HCT116 (cell line): ENCODE measurements around the gene GPR39. TPM values are rescaled to one million over a fixed set of nuclear protein-coding genes. Genes with fewer than 3 reads are reported as not detected.

Experiments
- ATAC-seq: fragments of 200-7000 bp; cut with Tn5 transposase; 2 replicates; pipeline ENCODE4 v1.9.1; 2020; ENCODE audit warnings: mild to moderate bottlenecking, moderate library complexity
- BruUV-seq: library from RNA; stranded (reverse); fragments of 400-500 nt; replicated peaks from 2 replicates; lab custom pipeline; 2021; lab: Mats Ljungman, UMichigan
- CTCF ChIA-PET: fragments of 300-600 bp; sonication (Branson Sonifier 250); formaldehyde crosslinking; loops from one replicate; lab custom pipeline; 2021; ENCODE audit warnings: antibody characterized with exemption; lab: Charles Lee
- POLR2A ChIA-PET: fragments of 300-600, 350-600 bp; sonication (Branson Sonifier 250); formaldehyde crosslinking; loops from one replicate; lab custom pipeline; 2021; ENCODE audit warnings: antibody characterized with exemption; lab: Charles Lee
- RAD21 ChIA-PET, 2 experiments: fragments of 300-600 bp; sonication (Branson Sonifier 250); formaldehyde crosslinking; loops; one replicate each; lab custom pipeline; 2023; ENCODE audit warnings: low total read pairs in 2 of 2; ENCODE audit not compliant: uncharacterized antibody in 2 of 2, unreplicated experiment in 2 of 2, low non-redundant PET in 1 of 2; lab: Charles Lee
- DNase-seq: peaks from one replicate; pipeline ENCODE4 v3.0.0-alpha.2; 2010; ENCODE audit warnings: low read depth, low spot score
- H2AFZ ChIP-seq: fragments of 200-600 bp; shearing (Covaris generic), sonication (generic); 2 replicates; pipeline ENCODE4 v1.6.1; 2017; ENCODE audit warnings: low read depth, mixed run types, mixed read lengths, antibody characterized with exemption, low read length; ENCODE audit not compliant: poor library complexity, severe bottlenecking
- H3K27ac ChIP-seq: 2 replicates; pipeline ENCODE4 v1.5.1; 2012; ENCODE audit warnings: low read depth, low read length
- H3K27me3 ChIP-seq: fragments of 200-600 bp; sonication (generic); 2 replicates; pipeline ENCODE4 v1.6.1; 2016; ENCODE audit warnings: mixed run types, low read length, mixed read lengths; ENCODE audit not compliant: insufficient read depth
- H3K36me3 ChIP-seq, 2 experiments: fragments of 200-500 bp in 1 of 2; fragments of 200-600 bp in 1 of 2; sonication (Bioruptor generic) in 1 of 2; sonication (generic) in 1 of 2; 2 replicates each; pipeline versions ENCODE4 v1.5.1 to v1.6.1; 2014 to 2016; ENCODE audit warnings: low read length in 2 of 2, inconsistent platforms in 1 of 2, mixed read lengths in 1 of 2, mixed run types in 1 of 2; ENCODE audit not compliant: insufficient read depth in 2 of 2, control insufficient read depth in 1 of 2
- H3K4me1 ChIP-seq, 2 experiments: fragments of 200-600 bp in 1 of 2; sonication (generic) in 1 of 2; 2 replicates each; pipeline versions ENCODE4 v1.5.1 to v1.6.1; 2012 to 2017; ENCODE audit warnings: low read length in 2 of 2, inconsistent platforms in 1 of 2, mild to moderate bottlenecking in 1 of 2, mixed read lengths in 1 of 2, mixed run types in 1 of 2, moderate library complexity in 1 of 2; ENCODE audit not compliant: insufficient read depth in 2 of 2, control insufficient read depth in 1 of 2
- H3K4me2 ChIP-seq: fragments of 200-600 bp; sonication (generic); 2 replicates; pipeline ENCODE4 v1.6.1; 2017; ENCODE audit warnings: mixed run types, low read length, mixed read lengths
- H3K4me3 ChIP-seq, 2 experiments: fragments of 200-600 bp in 1 of 2; sonication (generic) in 1 of 2; replicated peaks in 1 of 2; 2 replicates each; pipeline ENCODE4 v1.5.1; 2011 to 2016; ENCODE audit warnings: low read length in 2 of 2, control low read depth in 1 of 2, low read depth in 1 of 2, mild to moderate bottlenecking in 1 of 2, mixed read lengths in 1 of 2, mixed run types in 1 of 2
- H3K79me2 ChIP-seq: fragments of 200-600 bp; sonication (generic); 2 replicates; pipeline ENCODE4 v1.6.1; 2017; ENCODE audit warnings: mild to moderate bottlenecking, mixed run types, low read length, moderate library complexity, mixed read lengths; ENCODE audit not compliant: insufficient read depth
- H3K9ac ChIP-seq: fragments of 200-600 bp; sonication (generic); 2 replicates; pipeline ENCODE4 v1.6.1; 2016; ENCODE audit warnings: low read length, mixed read lengths
- H3K9me2 ChIP-seq: fragments of 200-600 bp; sonication (generic), shearing (Covaris generic); 2 replicates; pipeline ENCODE4 v1.6.1; 2017; ENCODE audit warnings: mixed run types, mild to moderate bottlenecking, moderate library complexity; ENCODE audit not compliant: insufficient read depth
- H3K9me3 ChIP-seq, 2 experiments: fragments of 200-500 bp in 1 of 2; fragments of 200-600 bp in 1 of 2; sonication (Bioruptor generic) in 1 of 2; sonication (generic) in 1 of 2; 2 replicates each; pipeline ENCODE4 v1.6.1; 2014 to 2017; ENCODE audit warnings: low read length in 2 of 2, mixed read lengths in 2 of 2, inconsistent platforms in 1 of 2, low read depth in 1 of 2, mild to moderate bottlenecking in 1 of 2, mixed run types in 1 of 2, moderate library complexity in 1 of 2; ENCODE audit not compliant: control insufficient read depth in 1 of 2, insufficient read depth in 1 of 2
- H4K20me1 ChIP-seq: fragments of 200-600 bp; sonication (generic), shearing (Covaris generic); 2 replicates; pipeline ENCODE4 v1.6.1; 2017; ENCODE audit warnings: mixed run types, mild to moderate bottlenecking, moderate library complexity; ENCODE audit not compliant: insufficient read depth
- EGR1 ChIP-seq: IDR thresholded peaks from 2 replicates; pipeline ENCODE4 v1.6.1; 2012; ENCODE audit warnings: low read depth
- ELF1 ChIP-seq: IDR thresholded peaks from 2 replicates; pipeline ENCODE4 v1.6.1; 2012; ENCODE audit warnings: low read depth, borderline replicate concordance
- TCF7L2 ChIP-seq: IDR thresholded peaks from 2 replicates; pipeline ENCODE4 v1.7.0; 2011; ENCODE audit warnings: borderline replicate concordance, inconsistent platforms; ENCODE audit not compliant: insufficient read depth, insufficient read length; ENCODE audit errors: extremely low read depth
- YY1 ChIP-seq: IDR thresholded peaks from 2 replicates; pipeline ENCODE4 v1.6.1; 2011; ENCODE audit warnings: low read length, low read depth, moderate library complexity, mild to moderate bottlenecking; ENCODE audit not compliant: insufficient replicate concordance; ENCODE audit errors: extremely low read depth
- ZBTB33 ChIP-seq: IDR thresholded peaks from 2 replicates; pipeline ENCODE4 v1.6.1; 2011; ENCODE audit warnings: mild to moderate bottlenecking, low read length, moderate library complexity; ENCODE audit not compliant: insufficient replicate concordance; ENCODE audit errors: extremely low read depth
- intact Hi-C: fragments of 100-400 bp; cut with micrococcal nuclease; formaldehyde crosslinking; loops from 2 replicates; pipeline ENCODE4 v1.10.0; 2022
- total RNA-seq: library from RNA; stranded (reverse); gene quantifications from one replicate; pipeline ENCODE4 v1.2.1, GENCODE V29; 2021; ENCODE audit not compliant: unreplicated experiment
- TF ChIP-seq, protein P1 (sequence below), 3 experiments: fragments of 200-600 bp in 1 of 3; sonication (generic) in 1 of 3; IDR thresholded peaks in 2 of 3; conservative IDR thresholded peaks in 1 of 3; 2 replicates each; pipeline ENCODE4 v1.5.1; 2012 to 2017; ENCODE audit warnings: low read depth in 2 of 3, low read length in 2 of 3, antibody characterized with exemption in 1 of 3, borderline replicate concordance in 1 of 3, control low read depth in 1 of 3, mild to moderate bottlenecking in 1 of 3, mixed read lengths in 1 of 3, mixed run types in 1 of 3, moderate library complexity in 1 of 3; ENCODE audit not compliant: insufficient read depth in 1 of 3

Gene GPR39
- total RNA-seq, 1 experiment from 2014 or later = 5.1 TPM

DNA sequence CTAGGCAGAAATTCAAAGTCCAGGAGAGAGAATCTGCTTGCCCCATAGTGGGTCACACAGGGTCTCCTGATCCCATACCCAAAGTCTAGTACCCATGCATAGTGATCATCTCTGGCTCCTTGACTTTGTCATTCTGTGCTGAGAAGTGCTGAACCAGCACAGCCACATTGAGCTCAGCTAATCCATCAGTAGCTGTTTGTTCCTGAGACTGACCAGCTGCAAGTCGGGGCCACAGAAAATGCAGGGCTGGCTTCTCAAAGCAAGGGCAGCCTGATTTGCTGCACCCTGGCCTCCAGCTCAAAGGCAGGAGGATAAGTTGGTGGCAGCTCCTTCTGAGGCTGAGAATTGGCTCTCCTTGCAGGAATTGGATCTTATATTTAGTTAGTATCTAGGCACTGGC lies 181.2 kb downstream of the GPR39 start:
- Histone ChIP-seq H3K27me3 (no peaks in the 10 kb centered on the region), H3K79me2 (no peaks in the 10 kb centered on the region), H3K9me3 (no peaks in the 10 kb centered on the region), H3K4me1 (no peaks in the 10 kb centered on the region), H3K27ac (no peak overlapping the region), H3K4me2 (no peak overlapping the region), H3K9me2 (no peaks in the 10 kb centered on the region)
- DNase-seq (no peak), ATAC-seq (no peak)
- intact Hi-C loops = no loop called here
- ChIA-PET CTCF (no interaction called here), RAD21 (no interaction called here)
- TF ChIP-seq ZBTB33 (no peak), EGR1 (no peak), YY1 (no peak), TCF7L2 (no peak), ELF1 (no peak)
- TF ChIP-seq, protein P1, sequence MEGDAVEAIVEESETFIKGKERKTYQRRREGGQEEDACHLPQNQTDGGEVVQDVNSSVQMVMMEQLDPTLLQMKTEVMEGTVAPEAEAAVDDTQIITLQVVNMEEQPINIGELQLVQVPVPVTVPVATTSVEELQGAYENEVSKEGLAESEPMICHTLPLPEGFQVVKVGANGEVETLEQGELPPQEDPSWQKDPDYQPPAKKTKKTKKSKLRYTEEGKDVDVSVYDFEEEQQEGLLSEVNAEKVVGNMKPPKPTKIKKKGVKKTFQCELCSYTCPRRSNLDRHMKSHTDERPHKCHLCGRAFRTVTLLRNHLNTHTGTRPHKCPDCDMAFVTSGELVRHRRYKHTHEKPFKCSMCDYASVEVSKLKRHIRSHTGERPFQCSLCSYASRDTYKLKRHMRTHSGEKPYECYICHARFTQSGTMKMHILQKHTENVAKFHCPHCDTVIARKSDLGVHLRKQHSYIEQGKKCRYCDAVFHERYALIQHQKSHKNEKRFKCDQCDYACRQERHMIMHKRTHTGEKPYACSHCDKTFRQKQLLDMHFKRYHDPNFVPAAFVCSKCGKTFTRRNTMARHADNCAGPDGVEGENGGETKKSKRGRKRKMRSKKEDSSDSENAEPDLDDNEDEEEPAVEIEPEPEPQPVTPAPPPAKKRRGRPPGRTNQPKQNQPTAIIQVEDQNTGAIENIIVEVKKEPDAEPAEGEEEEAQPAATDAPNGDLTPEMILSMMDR (IDR thresholded peaks at IDR 0.05 in 2 of 3, conservative IDR thresholded peaks at IDR 0.05 in 1 of 3; ENCODE audit: borderline replicate concordance in 1 of 3, insufficient read depth in 1 of 3, low read depth in 2 of 3, low read length in 2 of 3) = no peak
- TF ChIP-seq, all 23 proteins: peak for 0
- POLR2A ChIA-PET = no interaction called here
- BruUV-seq = no TSS peak
- no peak overlapping the region for H2AFZ ChIP-seq
- H3K4me3 ChIP-seq = no peak overlapping the region
- H4K20me1 ChIP-seq = no peaks in the 10 kb centered on the region
- H3K9ac ChIP-seq = no peak overlapping the region
- no peaks in the 10 kb centered on the region for H3K36me3 ChIP-seq
